ENCODE data around the gene CSF2. TPM values are rescaled to one million over a fixed set of nuclear protein-coding genes. Genes with fewer than 3 reads are reported as not detected.

CSF2 gene
- 7.1 TPM for total RNA-seq
- long read RNA-seq, partial matches to known transcripts: 0 of 1 reads
- long read RNA-seq, other reads (novel, unspliced or antisense): 0 of 1 reads

DNA sequence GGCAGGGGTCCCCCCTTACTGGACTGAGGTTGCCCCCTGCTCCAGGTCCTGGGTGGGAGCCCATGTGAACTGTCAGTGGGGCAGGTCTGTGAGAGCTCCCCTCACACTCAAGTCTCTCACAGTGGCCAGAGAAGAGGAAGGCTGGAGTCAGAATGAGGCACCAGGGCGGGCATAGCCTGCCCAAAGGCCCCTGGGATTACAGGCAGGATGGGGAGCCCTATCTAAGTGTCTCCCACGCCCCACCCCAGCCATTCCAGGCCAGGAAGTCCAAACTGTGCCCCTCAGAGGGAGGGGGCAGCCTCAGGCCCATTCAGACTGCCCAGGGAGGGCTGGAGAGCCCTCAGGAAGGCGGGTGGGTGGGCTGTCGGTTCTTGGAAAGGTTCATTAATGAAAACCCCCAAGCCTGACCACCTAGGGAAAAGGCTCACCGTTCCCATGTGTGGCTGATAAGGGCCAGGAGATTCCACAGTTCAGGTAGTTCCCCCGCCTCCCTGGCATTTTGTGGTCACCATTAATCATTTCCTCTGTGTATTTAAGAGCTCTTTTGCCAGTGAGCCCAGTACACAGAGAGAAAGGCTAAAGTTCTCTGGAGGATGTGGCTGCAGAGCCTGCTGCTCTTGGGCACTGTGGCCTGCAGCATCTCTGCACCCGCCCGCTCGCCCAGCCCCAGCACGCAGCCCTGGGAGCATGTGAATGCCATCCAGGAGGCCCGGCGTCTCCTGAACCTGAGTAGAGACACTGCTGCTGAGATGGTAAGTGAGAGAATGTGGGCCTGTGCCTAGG, at the start of gene CSF2:
Gene CSF2 (plus strand): TSS at position 559 of the 783 bp plus-strand sequence. CDS start 35 bp downstream, at position 594.
- H3K27me3 ChIP-seq: no peaks in the 10 kb centered on the region
- TF ChIP-seq, protein P1, sequence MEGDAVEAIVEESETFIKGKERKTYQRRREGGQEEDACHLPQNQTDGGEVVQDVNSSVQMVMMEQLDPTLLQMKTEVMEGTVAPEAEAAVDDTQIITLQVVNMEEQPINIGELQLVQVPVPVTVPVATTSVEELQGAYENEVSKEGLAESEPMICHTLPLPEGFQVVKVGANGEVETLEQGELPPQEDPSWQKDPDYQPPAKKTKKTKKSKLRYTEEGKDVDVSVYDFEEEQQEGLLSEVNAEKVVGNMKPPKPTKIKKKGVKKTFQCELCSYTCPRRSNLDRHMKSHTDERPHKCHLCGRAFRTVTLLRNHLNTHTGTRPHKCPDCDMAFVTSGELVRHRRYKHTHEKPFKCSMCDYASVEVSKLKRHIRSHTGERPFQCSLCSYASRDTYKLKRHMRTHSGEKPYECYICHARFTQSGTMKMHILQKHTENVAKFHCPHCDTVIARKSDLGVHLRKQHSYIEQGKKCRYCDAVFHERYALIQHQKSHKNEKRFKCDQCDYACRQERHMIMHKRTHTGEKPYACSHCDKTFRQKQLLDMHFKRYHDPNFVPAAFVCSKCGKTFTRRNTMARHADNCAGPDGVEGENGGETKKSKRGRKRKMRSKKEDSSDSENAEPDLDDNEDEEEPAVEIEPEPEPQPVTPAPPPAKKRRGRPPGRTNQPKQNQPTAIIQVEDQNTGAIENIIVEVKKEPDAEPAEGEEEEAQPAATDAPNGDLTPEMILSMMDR (IDR thresholded peaks at IDR 0.05): no peak
- peak within 1 kb of the TSS; percentile 76 for H3K27ac ChIP-seq
- peak within 1 kb of the TSS; percentile 33 for H3K4me3 ChIP-seq
- DNase-seq: peak; percentile 64
- peak; percentile 3 for ATAC-seq
- no peaks in the 10 kb centered on the region for H3K4me1 ChIP-seq
- no peaks in the 10 kb centered on the region for H3K36me3 ChIP-seq
- no peaks in the 10 kb centered on the region for H3K9me3 ChIP-seq
- intact Hi-C loops (cut with DNase I): no loop called here

DNA sequence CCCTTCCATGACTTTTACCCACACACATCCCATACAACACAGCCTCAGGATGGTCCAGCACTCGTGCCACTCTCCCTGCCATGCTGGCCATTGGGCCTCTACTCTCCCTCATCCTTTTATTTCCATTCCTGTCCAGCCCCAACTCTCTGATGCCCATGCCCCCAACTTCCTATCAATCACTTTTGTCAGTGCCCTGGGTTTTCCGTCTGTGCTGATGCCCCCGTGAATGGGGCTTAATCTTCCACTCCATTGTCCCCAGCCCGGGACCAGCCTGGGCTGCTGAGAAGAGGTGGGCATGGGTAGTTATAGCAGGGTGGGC, 49.5 kb upstream of the CSF2 start:
- intact Hi-C loops (cut with DNase I): no loop called here
- Histone ChIP-seq H3K9me3 (no peaks in the 10 kb centered on the region), H3K27ac (no peak overlapping the region), H3K4me1 (no peaks in the 10 kb centered on the region), H3K27me3 (no peaks in the 10 kb centered on the region), H3K4me3 (no peak overlapping the region), H3K36me3 (no peaks in the 10 kb centered on the region)
- TF ChIP-seq, protein P1 (IDR thresholded peaks at IDR 0.05): no peak
- DNase-seq: no peak
- no peak for ATAC-seq

DNA sequence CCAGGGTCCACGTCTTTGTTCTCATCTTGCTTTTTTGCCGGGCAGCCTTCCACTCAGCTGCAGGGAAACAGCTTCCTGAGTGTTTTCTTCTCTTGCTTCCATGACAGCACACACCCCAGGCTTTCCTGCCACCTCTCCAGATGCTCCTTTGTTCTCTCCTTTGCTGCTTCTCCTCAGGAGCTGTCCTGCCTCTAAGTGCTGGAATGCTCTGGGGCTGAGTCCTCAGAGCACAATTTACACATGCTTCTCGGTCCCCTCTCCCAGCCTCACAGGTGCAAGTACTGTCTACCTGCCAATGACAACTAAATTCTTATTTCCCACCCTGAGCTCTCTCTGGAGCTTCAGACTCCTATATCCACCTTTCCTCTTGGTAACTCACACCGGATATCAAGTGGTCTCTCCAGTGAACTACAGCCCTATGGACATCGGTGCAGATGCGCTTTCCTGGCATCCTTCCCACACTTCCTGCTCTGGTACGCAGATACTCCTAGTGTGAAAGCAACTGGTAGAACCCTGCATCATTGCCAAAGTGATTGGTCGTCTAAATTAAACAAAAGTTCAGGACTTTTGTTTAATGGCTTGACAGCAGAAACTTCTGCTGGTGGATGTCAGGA, 48.7 kb upstream of the CSF2 start:
- TF ChIP-seq, protein P1 (IDR thresholded peaks at IDR 0.05): no peak
- no peak overlapping the region for H3K4me3 ChIP-seq
- no peak for DNase-seq
- no peaks in the 10 kb centered on the region for H3K9me3 ChIP-seq
- intact Hi-C loops (cut with DNase I): no loop called here
- ATAC-seq: no peak
- no peak overlapping the region for H3K27ac ChIP-seq
- no peaks in the 10 kb centered on the region for H3K36me3 ChIP-seq
- no peaks in the 10 kb centered on the region for H3K27me3 ChIP-seq
- H3K4me1 ChIP-seq: no peaks in the 10 kb centered on the region

DNA sequence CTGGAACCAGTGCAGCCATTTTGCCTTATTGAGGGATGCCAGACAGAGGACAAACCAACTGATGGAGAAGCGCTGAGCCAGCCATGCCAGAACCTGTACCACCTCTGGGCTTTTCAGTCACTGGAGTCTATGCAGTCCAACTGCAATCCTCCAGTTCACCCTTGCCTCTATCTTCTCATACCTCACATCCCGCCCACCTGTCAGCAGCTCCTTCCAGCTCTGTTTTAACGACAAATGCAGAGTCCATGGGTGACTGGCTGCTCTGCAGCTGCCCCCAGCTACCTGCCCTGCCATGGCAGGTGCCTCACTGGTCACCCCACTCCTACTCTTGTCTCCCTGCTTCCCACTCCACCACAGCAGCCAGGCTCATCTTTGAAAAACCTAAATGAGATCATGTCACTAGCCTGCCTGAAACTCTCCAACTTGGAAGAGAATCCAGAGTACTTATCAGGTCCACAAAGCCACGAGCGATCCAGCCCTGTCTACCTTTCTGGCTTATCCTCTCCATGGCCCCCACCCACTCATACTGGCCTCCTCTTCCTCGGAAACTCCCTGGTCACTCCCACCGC, 48.1 kb upstream of the CSF2 start:
- H3K9me3 ChIP-seq: no peaks in the 10 kb centered on the region
- H3K4me1 ChIP-seq: no peaks in the 10 kb centered on the region
- H3K4me3 ChIP-seq: no peak overlapping the region
- no peak for ATAC-seq
- intact Hi-C loops (cut with DNase I): no loop called here
- TF ChIP-seq, protein P1 (IDR thresholded peaks at IDR 0.05): no peak
- H3K27ac ChIP-seq: no peak overlapping the region
- no peaks in the 10 kb centered on the region for H3K36me3 ChIP-seq
- peak; percentile 39 for DNase-seq
- H3K27me3 ChIP-seq: no peaks in the 10 kb centered on the region

DNA sequence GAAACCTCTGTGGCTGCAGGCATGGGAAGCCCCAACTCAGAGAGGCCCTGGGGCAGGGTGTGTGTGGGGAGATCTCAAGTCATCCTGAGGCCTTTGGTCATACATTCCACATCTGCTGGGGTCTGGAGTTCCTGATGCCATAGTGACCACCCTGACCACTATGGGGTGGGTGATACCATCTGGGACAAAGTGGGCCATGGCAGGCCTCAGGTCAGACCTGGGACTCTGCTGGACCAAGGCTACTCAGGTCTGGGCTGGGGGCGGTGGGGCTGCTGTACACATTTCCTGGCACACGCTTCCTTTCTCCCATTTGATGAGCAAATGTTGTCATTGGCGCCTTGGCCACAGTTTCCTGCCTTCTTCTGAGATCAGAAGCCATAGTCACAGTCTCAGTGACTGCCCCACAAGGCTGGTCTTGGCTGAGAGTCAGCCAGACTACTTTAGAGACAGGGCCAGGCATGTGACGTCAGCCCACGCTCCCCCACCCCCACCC, 47.0 kb upstream of the CSF2 start:
- Histone ChIP-seq H3K27ac (no peak overlapping the region), H3K4me3 (no peak overlapping the region), H3K4me1 (no peaks in the 10 kb centered on the region), H3K27me3 (no peaks in the 10 kb centered on the region), H3K36me3 (no peaks in the 10 kb centered on the region), H3K9me3 (no peaks in the 10 kb centered on the region)
- DNase-seq (peak; percentile 40), ATAC-seq (peak; percentile 14)
- intact Hi-C loops (cut with DNase I): no loop called here
- TF ChIP-seq, protein P1 (IDR thresholded peaks at IDR 0.05): no peak
